ENCODE data around the gene HS1BP3. TPM values are rescaled to one million over a fixed set of nuclear protein-coding genes. Genes with fewer than 3 reads are reported as not detected.

Gene HS1BP3
- total and polyA plus RNA-seq, 2 of the 4 experiments (the other 2 are of a cell fraction): 9.0 to 14.8 TPM

DNA sequence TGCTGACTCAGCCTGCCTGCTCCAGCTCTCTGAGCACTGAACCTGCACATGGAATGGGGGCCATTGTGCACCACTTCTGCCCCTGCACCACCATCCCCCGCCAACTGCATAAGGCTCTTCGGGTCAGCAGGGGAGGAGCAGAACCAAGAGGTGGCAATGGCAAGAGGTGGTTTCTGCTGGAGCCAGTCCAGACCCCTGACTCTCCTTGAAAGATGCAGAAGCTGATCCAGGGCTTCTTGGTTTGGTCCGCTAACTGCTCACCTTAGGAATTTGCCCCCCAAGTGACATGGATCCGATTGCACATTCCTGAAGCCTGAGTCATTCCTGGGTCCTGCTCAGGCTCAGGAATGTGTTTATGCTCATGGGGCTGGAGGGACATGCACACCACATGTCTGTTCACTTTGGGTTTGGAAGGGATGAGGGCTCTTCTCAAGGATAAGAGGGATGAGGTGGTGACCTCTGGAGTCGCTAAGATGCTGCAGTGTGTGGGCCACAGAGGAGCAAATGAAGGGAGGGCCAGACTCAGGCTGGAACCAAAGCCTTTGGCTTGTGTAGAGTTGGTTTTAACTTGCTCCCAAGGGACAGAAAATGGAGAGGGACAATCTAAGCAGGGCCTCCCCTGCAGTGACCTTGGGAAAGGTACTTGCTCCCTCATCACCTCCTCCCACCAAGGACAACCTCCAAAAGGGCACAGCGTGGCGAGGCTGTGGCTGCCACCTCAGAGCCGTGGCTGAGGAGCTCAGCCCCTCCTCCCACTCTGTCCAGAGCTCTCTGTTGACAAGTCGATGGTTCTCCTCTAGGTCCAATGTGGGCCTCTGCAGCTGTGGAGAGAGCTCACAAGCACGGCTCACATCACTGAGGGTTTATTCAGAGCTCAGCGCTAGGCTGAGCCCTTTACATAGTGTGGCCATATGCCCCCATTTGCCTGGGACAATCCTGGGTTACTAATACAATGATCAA lies 66.2 kb downstream of the HS1BP3 start (continued):
- TF ChIP-seq RAD21 (IDR thresholded peaks at IDR 0.05; ENCODE audit: low read length) (no peak), NFE2L2 (IDR thresholded peaks at IDR 0.05; ENCODE audit: low read depth, low read length) (no peak), MXI1 (IDR thresholded peaks at IDR 0.05; ENCODE audit: borderline replicate concordance, low read depth, low read length) (peak; percentile 66)

DNA sequence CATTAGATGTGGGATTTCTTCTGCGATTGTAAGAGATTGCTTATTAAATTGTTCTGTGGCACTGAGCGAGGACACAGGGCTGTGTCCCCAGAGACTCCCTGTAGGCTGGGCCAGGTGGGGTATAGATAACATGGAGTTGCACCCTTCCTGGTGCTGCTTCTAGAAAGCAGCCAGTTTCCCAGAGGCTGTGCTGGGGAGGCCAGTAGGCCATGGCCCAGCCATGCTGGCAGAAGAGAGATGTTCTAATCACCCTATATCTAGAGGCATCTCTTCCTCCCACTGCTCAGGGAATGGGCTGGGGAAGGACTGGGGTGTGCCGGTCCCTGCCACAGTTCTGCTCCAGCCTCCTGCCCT lies 66.9 kb downstream of the HS1BP3 start:
- no peaks in the 10 kb centered on the region for H3K27me3 ChIP-seq (ENCODE audit: control insufficient read depth, insufficient read depth, low read length)
- H4K8ac ChIP-seq (ENCODE audit: low read depth in 2 of 2, low read length in 2 of 2): peak overlapping the region; percentile 90 to 92
- peak overlapping the region; percentile 99 for H2BK120ac ChIP-seq (ENCODE audit: low read depth, low read length)
- intact Hi-C loops (cut with micrococcal nuclease) (no loop called here), in situ Hi-C loops (cut with MboI; ENCODE audit: low sequenced_read_pairs) (no loop called here), dilution Hi-C loops (cut with HindIII; ENCODE audit: low sequenced_read_pairs, unreplicated experiment) (no loop called here)
- H3K4me1 ChIP-seq (ENCODE audit: control insufficient read depth, insufficient read depth, low read length): peaks cover 39% of the 10 kb centered on the region
- peak overlapping the region; percentile 100 for H2AK5ac ChIP-seq (ENCODE audit: low read depth, low read length)
- peak overlapping the region; percentile 55 for H3K4me2 ChIP-seq (ENCODE audit: low read depth, low read length)
- no peaks in the 10 kb centered on the region for H3K9me3 ChIP-seq (ENCODE audit: control insufficient read depth, insufficient read depth, low read length)
- H3K23ac ChIP-seq (ENCODE audit: low read depth, low read length): peak overlapping the region; percentile 57
- no CpG with 5 or more reads among the region's 3 CpGs for whole genome bisulfite sequencing, 2 experiments (ENCODE audit: extremely low coverage in 2 of 2, insufficient read length in 1 of 2)
- TF ChIP-seq, protein P1, sequence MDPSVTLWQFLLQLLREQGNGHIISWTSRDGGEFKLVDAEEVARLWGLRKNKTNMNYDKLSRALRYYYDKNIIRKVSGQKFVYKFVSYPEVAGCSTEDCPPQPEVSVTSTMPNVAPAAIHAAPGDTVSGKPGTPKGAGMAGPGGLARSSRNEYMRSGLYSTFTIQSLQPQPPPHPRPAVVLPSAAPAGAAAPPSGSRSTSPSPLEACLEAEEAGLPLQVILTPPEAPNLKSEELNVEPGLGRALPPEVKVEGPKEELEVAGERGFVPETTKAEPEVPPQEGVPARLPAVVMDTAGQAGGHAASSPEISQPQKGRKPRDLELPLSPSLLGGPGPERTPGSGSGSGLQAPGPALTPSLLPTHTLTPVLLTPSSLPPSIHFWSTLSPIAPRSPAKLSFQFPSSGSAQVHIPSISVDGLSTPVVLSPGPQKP (IDR thresholded peaks at IDR 0.05; ENCODE audit: borderline replicate concordance, low read depth, low read length): no peak
- TF ChIP-seq POLR2A (IDR thresholded peaks at IDR 0.05; ENCODE audit: low read depth, low read length) (no peak), MAFK (IDR thresholded peaks at IDR 0.05; ENCODE audit: low read depth, low read length) (peak; percentile 74), SMC3 (IDR thresholded peaks at IDR 0.05; ENCODE audit: low read depth, low read length) (0 out of 2 replicates have a peak, but pooled peaks have one; percentile 9), MAZ (IDR thresholded peaks at IDR 0.05; ENCODE audit: borderline replicate concordance, low read depth, low read length) (no peak)
- H3K9ac ChIP-seq (ENCODE audit: low read depth, low read length): peak overlapping the region; percentile 23
- H2AK9ac ChIP-seq (replicated peaks; ENCODE audit: low read depth, low read length, poor library complexity): peak overlapping the region; percentile 94
- ChIA-PET POLR2A (ENCODE audit: unreplicated experiment) (interaction anchor here (0.6 kb wide), 1 partner anchor 137 kb away, joined by 6 read pairs; the partner anchor contains the start of gene RHOB), CTCF (interaction anchor here (0.9 kb wide), 1 partner anchor 34 kb away, joined by 3 read pairs; no protein-coding TSS in a partner anchor)
- H2BK20ac ChIP-seq (ENCODE audit: low read depth, low read length): peak overlapping the region; percentile 99
- H3K36me3 ChIP-seq (ENCODE audit: control insufficient read depth, insufficient read depth, low read length): no peaks in the 10 kb centered on the region
- peak overlapping the region; percentile 98 for H3K14ac ChIP-seq (replicated peaks; ENCODE audit: low read depth, low read length)
- peak overlapping the region; percentile 82 for H3K18ac ChIP-seq (ENCODE audit: low read depth, low read length)
- H3K4ac ChIP-seq (ENCODE audit: low read depth, low read length): peak overlapping the region; percentile 99
- H4K91ac ChIP-seq (ENCODE audit: insufficient read depth, low read depth, low read length): peak overlapping the region; percentile 98
- H4K5ac ChIP-seq (ENCODE audit: low read depth, low read length): peak overlapping the region; percentile 59
- peak overlapping the region; percentile 88 for H3K56ac ChIP-seq (ENCODE audit: extremely low read depth, insufficient read depth, low read length)
- H2AFZ ChIP-seq (replicated peaks; ENCODE audit: low read length, poor library complexity): peak overlapping the region; percentile 87
- no TSS peak for BruUV-seq (replicated peaks)
- H4K20me1 ChIP-seq (ENCODE audit: insufficient read depth, low read length): no peaks in the 10 kb centered on the region
- DNase-seq (no peak), ATAC-seq (ENCODE audit: low read depth) (peak; percentile 85)
- peak overlapping the region; percentile 99 for H2BK5ac ChIP-seq (ENCODE audit: low read depth, low read length, poor library complexity, severe bottlenecking)
- H3K9me1 ChIP-seq (ENCODE audit: insufficient read depth, low read length): peaks cover 37% of the 10 kb centered on the region
- H3K4me3 ChIP-seq (ENCODE audit: insufficient read depth, low read depth, low read length): no peak overlapping the region
- peaks cover 0 to 6% of the 10 kb centered on the region in 2 experiments; a peak in 1 of 4 replicates for H3K79me1 ChIP-seq (ENCODE audit: low read depth in 1 of 2, low read length in 2 of 2)
- H2BK15ac ChIP-seq (ENCODE audit: low read depth, low read length): peak overlapping the region; percentile 100
- H3K27ac ChIP-seq (ENCODE audit: insufficient read depth, low read length): peak overlapping the region; percentile 87
